Activated T-cell treated with anti-CD3 and anti-CD28 coated beads for 4 hours (primary cell): ENCODE results near the gene C2orf68.
A peak's percentile ranks its signal among the peaks of the same experiment; 100 is the strongest.
"Not testable (repeated sequence)": the region's sequence is repeated elsewhere in the genome, so short reads cannot be mapped to it uniquely, and the experiment has no call there.

ENCODE experiments used
- DNase-seq: peaks from one replicate; pipeline ENCODE4 v3.0.0-alpha.2; 2020

Gene C2orf68

DNA sequence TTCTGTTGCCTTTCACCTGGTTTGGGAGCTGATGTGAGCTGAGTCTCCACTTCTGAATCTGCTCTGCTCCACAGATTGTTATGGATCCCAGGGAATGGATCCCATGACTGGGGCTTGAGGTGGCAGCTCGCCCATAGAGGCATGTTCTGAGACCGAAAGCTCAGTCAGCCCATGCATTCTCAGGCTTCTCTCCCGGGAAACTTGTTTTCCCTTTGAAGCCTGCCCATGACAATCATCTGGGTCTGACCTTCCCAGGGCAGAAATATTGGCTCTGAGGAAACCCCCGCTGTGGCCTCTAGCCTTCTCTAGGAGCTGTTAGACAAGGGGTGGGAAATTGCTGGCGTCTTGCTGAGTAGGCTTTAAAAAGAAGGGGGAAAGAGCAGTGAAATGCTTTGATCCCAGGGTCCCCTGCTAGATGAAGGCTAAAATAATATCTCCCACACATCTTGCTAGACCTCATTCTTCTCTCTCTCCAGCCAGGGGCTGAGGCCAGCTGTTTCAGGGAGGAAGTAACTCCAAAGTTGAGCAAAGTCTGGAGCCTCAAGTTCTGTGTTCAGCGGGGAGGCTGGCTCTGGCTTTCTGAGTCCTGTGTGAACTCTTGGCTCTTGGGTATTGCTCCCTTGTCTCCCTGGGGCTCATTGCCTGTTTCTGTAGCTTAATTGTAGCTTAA, 32.5 kb downstream of the C2orf68 start:
- DNase-seq = no peak

DNA sequence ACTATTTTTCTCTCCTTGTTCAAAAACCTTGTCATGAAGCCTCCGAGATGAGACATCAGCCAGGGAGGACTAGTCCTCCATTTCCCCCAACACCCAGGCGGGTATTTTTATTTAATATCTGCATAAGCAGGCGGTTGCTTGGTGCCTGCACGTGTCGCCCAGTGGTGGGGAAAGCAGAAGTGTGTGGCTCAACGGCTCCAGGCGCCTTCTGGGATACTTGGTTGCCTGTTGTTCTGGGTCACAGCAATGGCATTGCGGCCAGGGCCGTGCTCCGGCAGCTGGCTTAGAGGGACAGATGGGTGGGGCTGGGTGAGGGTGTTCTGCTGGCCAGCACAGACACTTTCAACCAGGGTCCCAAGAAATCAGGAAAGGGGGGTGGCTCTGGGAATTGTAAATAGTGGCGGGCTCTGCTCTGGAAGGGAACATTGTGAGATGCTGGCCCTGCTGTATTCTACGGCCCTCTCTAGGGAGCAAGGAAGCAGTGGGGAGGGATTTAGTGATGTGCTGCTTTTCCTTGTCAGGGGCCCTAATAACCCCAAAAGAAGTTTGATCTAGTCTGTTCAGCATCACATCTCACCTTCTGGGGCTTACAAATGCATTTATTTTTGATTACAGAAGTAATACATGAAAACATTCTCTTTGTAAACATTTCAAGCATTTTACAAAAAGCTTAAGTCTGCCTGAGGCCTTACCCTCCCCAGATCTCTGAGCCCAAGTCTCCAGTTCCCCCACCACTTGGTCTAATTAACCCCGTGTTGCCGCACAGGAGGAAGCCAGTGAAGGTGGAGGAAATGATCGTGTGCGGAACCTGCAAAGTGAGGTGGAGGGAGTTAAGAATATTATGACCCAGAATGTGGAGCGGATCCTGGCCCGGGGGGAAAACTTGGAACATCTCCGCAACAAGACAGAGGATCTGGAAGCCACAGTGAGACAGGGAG, 33.4 kb downstream of the C2orf68 start:
- no peak for DNase-seq

DNA sequence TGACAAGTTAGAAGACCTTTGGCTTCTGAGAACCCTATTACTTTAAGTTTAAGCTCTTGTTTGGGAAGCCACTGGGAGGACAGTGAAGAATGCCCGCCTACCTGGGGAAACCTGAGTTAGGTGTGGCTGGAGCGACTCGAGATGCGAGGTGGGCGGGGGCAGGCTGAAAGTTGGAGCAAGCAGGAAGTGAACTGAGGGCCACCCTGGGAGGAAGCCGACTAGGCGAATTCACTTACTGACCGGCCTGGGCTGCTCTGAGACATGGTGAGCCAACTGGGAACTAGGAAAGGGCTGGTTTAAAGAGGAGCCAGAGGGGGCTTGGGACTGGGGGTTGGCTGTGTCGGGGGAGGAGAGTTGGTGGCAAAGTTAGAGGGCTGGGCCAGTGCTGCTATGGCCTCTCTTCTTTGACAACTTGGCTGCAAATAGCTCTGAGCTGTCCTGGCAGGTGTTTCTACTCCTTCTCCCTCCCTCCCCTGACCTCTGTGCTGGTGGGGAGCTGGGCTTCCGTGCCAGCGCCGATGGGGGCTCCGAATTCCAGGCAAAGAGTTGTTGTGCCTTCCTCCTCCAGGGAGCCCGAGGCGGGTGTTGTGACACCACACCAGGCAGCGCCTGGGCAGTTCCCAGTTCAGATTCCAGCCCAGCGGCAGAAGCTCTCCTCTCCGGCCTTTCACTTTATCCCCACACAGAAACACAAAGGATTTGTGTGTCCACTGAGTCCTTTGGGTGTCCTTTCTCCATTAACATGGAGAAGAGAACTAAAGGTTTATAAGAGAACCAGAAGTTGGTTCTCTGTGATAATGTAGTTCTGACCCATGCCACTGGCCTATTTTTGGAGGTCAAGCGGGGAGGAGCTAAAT, 34.3 kb downstream of the C2orf68 start, which contains the start of gene VAMP8:
Gene VAMP8 (plus strand): TSS at position 201 of the 857 bp plus-strand sequence. CDS start 61 bp downstream, at position 262.
- DNase-seq = peak; percentile 41

DNA sequence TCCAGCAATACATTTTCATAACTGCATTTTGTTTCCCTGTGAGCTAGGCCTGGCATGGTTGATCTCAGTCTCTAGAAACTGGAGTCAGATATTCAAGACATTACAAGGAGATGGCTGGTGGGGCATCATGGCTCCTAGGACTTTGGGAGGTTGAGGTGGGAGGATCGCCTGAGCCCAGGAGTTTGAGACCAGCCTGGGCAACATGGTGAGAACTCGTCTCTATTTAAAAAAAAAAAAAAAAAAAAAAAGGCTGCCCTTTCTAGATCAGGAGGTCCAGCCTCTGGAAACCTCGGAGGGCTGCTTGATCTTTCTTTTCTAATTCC, 34.8 kb downstream of the C2orf68 start:
- DNase-seq = no peak

DNA sequence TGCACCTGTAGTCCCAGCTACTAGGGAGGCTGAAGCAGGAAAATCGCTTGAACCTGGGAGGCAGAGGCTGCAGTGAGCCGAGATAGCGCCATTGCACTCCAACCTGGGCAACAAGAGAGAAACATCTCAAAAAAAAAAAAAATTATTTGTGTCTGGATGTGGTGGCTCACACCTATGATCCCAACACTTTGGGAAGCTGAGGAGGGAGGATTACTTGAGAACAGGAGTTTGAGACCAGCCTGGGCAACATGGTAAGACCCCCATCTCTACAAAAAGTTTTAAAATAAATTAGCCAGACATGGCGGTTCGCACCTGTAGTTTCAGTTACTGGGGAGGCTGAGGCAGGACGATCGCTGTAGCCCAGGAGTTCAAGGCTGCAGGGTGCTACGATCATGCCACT, 36.1 kb downstream of the C2orf68 start:
- DNase-seq = no peak

DNA sequence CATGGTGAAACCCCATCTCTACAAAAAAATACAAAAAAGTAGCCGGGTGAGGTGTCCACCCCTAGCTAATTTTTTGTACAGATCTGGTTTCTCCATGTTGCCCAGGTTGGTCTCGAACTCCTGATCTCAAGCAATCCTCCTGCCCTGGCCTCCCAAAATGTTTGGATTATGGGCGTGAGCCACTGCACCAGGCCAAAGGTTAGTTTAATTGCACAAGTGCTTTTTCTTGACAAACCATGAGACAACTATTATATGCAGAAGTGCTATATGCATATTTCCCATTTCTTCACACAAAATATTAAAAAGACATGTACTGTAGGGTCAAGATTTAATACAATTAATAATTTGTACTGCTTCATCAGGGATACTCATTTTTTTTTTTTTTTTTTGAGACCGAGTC, 45.6 kb downstream of the C2orf68 start:
- DNase-seq = no peak

DNA sequence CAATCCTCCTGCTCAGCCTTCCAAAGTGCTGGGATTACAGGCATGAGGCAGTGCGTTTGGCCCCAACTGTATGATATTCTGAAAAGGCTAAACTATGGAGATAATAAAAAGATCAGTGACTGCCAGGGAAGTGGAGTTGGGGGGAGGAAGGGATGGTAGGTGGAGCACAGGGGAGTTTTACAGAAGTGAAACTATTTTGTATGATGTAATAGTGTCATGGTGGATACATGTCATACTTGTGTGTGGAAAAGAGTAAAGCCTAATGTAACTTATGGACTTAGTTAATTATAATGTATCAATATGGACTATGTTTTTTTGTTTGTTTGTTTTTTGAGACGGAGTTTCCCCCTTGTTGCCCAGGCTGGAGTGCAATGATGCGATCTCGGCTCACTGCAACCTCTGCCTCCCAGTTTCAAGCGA, 47.7 kb downstream of the C2orf68 start:
- DNase-seq = no peak

DNA sequence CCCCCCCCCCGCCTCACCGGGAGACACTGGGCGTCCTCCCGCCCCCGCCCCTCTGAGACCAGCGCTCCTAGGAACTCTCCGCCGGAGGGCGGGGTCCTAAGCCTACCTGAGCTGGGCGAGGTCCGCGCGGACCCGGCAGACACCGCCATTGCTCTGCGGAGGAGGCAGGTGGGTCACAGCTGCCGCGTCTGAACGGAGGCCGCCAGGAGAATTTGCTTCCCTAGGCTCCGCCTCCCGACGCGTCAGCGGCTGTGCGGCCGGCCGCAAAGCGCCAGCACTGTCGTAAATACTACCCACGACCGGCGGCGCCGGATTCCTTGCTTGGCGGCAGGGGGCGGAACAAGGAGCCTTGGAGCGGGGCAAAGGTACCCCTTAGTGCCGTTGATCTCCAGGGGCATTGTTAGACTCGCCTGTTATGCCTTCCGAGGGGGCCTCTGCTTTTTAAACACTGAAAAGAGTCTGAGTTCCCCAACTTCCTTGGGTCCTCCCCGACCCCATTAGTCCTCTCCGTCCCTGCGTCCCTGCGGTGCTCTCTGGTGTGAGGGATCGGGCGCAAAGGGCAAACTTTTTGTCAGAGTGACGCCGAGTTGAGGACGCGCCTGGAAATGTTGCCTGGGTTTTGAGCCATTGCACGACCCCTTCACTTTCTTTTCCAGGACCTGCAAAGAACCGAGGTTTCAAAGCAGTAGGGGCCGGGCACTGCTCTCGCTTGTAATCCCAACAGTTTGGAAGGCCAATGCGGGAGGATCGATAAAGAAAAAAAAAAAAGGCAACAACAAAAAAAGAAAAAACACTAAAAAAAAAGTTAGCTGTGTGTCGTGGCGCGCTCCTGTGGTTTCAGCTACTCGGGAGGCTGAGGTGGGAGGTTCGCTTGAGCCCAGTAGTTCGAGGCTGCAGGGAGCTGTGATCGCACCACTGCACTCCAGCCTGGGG, 50.3 kb downstream of the C2orf68 start, which contains the start of gene GGCX:
Gene GGCX (minus strand): TSS at position 214 of the 933 bp plus-strand sequence. CDS start 65 bp downstream, at position 149.
- DNase-seq = peak; percentile 91

DNA sequence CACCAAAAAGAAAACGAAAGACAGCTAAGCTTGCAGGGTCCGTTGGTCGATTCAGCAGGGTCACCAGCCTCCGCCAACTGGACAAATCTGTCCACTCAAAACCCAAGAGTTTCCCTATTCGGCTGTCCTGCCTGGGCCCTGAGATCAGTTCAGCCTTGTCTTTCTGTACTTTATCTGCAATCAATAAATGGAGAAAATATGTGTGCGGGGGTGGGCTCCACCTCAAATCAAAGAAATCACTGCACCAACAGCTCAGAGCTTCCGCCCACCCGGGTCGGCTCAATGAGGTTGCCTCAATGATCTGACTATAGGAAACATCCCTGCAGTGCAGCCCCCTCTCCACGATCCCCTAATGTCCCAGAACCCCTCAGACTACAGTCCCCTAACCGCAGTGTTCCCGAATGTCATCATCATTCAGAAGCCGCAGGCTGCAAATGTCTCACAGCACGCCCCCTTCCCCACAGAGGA, 51.0 kb downstream of the C2orf68 start:
- peak; percentile 37 for DNase-seq

DNA sequence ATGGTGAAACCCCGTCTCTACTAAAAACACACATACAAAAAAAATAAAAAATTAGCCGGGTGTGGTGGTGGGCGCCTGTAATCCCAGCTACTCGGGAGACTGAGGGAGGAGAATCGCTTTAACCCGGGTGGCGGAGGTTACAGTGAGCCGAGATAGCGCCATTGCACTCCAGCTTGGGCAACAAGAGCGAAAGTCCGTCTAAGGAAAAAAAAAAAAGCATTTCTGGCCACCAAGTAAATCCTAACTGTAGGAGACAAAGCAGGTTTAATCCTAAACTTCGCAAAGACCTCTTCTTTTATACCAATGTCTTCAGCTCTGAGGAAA, 51.5 kb downstream of the C2orf68 start:
- not testable (repeated sequence) for DNase-seq

DNA sequence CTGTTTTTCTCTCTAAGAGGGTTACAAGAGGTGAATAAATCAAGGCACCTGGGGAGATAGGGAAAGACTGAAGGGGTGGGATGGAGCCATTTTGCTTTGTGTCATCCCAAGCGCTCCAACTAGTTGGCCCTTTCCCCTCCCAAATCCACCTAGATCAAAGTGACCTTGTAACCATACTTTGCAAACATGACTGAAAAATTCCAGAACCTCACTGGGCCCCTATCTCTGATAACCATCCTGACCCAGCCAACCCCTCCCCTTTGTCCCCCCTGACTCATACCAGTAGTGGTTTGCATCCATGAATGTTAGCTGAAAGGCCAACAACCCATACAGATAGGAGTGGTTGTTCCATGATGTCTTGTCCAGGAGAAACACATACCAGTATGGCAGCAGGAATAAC, 53.7 kb downstream of the C2orf68 start:
- DNase-seq = no peak

DNA sequence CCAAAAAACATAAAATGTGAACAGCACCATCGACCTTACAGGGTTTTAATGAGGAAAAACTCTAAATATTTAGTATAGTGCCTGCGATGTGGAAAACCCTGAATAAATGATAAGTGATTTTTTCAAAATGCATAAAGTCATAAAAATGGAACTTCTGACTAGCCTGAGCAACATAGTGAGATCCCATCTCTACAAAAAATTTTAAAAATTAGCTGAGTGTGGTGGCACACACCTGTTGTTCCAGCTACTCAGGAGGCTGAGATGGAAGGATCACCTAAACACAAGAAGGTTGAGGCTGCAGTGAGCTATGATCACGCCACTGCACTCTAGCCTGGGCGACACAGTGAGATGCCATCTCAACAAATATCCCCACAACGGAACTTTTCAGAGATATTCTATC, 54.7 kb downstream of the C2orf68 start:
- no peak for DNase-seq
